Coronary artery (tissue), 2 donors: Measurements from ENCODE around the gene TMEM108.

ENCODE experiments used
- DNase-seq: peaks from one replicate; pipeline ENCODE4 v3.0.0-alpha.2; 2017; ENCODE audit warnings: low spot score
- H3K27ac ChIP-seq, 2 donors: fragments of 200-600 bp; sonication (generic); one replicate each; pipeline ENCODE4 v1.5.1; 2016 to 2019
- H3K4me3 ChIP-seq: fragments of 200-600 bp; sonication (generic); 2 replicates; pipeline ENCODE4 v1.5.1; 2016; ENCODE audit warnings: mild to moderate bottlenecking, moderate library complexity
- TF ChIP-seq, protein P1 (sequence below): fragments of 200-600 bp; sonication (generic); IDR thresholded peaks from one replicate; pipeline ENCODE4 v1.5.1; 2019; ENCODE audit warnings: antibody characterized with exemption

The TMEM108 gene

DNA sequence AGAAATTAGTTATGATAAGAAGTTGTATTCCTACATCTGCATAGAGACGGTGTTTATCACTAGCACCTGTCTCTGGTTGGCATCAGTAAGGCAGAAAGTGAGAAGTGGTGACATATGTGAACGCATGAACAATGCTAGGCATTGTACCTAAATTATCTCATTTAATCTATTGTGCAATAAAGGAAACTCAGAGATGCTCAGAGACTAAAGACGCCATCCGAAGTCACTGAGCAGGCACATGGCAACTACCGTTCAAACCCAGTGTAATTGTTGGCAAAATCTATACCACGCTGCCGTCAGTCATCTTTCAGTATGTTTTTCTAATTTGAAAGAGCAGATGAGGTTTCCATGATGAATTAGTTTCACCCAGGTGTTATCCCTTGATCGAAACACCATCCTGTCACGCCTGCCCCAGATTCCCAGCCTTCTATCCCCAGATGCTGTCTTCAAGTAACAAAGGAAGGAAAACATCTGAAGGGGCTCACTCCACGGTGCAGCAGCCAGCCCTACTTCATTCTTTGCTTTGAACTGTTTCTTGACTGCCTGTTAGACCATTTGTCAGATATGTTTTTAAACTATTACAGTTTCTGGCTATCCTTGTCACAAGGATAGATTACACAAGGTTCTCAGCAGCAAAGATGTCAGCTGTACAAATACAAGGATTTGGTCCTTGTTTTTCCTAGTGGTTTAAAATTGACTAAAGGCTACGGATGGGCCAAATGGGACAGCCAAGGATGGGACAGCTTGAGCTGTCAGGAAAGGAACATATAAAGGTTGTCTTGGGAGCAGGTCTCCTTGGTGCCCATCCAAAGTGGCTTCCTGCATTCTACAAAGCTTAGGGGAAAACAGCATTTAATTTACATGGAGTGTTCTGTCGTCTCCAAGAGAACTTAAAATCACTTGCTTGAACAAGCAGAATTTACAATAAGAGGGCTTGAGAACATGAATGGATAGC, 99.1 kb downstream of the TMEM108 start:
- TF ChIP-seq, protein P1, sequence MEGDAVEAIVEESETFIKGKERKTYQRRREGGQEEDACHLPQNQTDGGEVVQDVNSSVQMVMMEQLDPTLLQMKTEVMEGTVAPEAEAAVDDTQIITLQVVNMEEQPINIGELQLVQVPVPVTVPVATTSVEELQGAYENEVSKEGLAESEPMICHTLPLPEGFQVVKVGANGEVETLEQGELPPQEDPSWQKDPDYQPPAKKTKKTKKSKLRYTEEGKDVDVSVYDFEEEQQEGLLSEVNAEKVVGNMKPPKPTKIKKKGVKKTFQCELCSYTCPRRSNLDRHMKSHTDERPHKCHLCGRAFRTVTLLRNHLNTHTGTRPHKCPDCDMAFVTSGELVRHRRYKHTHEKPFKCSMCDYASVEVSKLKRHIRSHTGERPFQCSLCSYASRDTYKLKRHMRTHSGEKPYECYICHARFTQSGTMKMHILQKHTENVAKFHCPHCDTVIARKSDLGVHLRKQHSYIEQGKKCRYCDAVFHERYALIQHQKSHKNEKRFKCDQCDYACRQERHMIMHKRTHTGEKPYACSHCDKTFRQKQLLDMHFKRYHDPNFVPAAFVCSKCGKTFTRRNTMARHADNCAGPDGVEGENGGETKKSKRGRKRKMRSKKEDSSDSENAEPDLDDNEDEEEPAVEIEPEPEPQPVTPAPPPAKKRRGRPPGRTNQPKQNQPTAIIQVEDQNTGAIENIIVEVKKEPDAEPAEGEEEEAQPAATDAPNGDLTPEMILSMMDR, result no peak
- DNase-seq, result no peak
- Histone ChIP-seq H3K27ac (no peak overlapping the region), H3K4me3 (no peak overlapping the region)

DNA sequence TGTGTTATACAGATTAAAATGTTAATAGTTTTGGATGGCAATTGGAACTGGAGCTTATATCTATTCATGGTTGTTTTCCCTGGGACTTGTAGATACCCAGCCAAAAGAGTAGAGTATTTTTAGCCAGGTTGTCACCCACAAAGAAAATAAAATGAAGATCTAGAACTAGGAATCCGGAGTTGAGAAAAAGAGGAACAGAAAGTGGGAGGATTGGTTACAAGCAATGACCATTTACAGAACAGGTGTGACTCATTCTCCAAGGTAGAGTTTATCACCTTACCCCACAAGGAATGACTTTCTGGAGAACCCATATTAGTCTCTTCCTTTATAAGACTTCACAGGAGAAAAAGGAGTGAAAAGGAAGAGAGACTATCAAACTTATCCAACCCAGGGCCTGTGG, 99.8 kb downstream of the TMEM108 start:
- no peak for DNase-seq
- TF ChIP-seq, protein P1, result no peak
- no peak overlapping the region for H3K27ac ChIP-seq
- H3K4me3 ChIP-seq, result no peak overlapping the region

DNA sequence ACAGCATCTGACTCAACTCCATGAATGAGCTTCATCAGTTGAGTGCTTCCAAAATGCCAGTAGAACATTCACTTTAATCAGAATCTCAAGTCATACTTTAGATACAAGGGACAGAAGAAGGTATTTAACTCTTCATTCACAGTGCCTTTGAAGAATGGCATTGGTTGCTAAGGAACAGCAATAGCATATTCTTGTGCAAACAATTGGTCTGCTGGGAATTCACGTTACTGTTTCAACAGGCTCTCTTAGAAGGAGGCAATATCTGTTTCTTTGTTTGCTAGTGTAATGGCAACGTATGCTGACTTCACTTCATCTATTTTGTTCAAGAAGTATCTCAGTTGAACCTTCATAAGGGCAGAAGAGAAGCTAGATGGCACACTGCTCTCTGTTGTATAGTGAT, 113.9 kb downstream of the TMEM108 start:
- Histone ChIP-seq H3K27ac (no peak overlapping the region), H3K4me3 (no peak overlapping the region)
- no peak for DNase-seq
- TF ChIP-seq, protein P1, result no peak

DNA sequence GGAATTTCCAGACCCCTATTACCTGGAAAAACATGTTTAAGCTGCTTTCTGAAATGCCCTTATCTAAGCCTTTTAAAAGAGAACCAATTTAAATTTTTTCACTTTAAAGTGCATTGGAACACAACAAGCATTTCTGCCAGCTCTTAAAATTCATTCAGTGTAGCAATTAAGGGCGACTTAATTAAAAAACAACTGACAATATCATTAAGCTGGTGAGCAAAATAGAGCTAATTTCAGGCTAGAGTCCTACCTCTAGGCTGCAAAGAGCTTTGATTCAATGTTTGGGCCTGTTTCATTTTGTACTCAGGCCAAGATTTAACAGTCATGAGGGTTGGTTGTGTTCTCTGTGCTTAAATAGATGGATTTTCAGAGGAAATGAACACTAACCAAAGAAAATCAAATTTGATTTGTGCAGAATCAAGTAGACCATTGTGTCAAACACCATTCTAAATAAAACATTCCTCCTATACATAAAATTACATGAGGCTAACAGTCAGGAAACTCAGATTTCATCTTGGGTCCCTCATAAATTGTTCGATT, 114.6 kb downstream of the TMEM108 start:
- Histone ChIP-seq H3K27ac (no peak overlapping the region), H3K4me3 (no peak overlapping the region)
- TF ChIP-seq, protein P1, result no peak
- DNase-seq, result no peak

DNA sequence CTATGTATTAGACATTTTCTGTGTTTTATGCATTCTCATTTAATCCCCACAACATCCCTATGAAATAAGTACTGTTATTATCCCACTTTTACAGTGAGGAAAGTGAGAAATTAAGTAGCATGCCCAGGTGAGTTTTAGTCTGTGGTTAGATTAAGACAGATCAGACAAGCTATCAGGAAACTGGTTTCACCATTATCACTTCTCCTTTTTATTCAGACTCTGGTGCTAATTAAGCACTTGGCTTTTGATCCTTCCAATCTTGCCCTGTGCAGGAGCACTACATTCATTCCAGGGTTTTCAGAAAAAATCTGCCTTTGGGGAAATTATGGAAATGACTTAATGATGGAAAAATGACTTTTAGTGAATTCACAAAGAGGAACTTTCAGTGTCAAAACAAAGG, 115.2 kb downstream of the TMEM108 start:
- Histone ChIP-seq H3K4me3 (no peak overlapping the region), H3K27ac (no peak overlapping the region)
- TF ChIP-seq, protein P1, result no peak
- no peak for DNase-seq

DNA sequence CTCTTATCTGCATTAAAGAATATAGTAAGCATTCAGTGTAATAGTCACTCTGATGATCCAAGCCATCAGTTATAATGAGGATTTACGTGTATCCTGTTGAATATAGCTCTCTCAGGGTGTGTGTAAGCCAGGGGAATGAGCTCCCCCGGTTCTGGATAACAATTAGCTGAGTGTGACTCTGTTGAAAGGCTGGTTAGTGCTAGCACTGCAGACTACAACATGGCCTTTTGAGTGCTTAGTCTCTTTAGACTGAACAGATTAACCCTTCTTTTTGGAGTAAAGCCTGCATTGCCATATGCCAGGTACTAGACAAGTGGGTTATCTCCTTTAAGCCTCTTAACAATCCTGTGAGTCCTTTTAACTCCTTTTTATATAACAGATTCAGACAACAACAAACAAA, 119.5 kb downstream of the TMEM108 start:
- TF ChIP-seq, protein P1, result no peak
- DNase-seq, result no peak
- Histone ChIP-seq H3K27ac (no peak overlapping the region), H3K4me3 (no peak overlapping the region)

DNA sequence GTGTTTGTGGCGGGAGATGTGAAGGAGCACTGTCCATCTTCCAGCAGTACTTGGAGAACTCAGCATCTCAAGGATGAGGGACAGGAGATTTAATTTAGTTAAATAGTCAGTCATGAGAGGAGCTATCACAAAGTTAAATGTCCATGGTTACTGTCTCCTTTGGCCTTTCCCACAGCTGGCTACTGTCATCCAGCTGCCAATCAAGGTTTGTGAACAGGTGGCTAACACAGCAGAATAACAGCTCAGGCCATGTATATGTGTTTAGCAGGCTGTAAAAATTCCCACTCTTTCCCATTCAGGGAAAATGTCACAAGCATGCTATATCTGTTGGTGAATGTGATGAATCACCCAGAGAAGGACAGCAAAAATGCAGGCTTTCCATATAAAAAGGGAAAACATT, 120.5 kb downstream of the TMEM108 start:
- Histone ChIP-seq H3K4me3 (no peak overlapping the region), H3K27ac (no peak overlapping the region)
- no peak for DNase-seq
- TF ChIP-seq, protein P1, result no peak
